ENCODE measurements around the gene NHEJ1.

GRCh38 chr2:219116776-219117646, 43.6 kb downstream of the NHEJ1 start:
- no peak for TF ChIP-seq CTCF (IDR thresholded peaks at IDR 0.05)
- TF ChIP-seq POLR2A (IDR thresholded peaks at IDR 0.05): no peak

All from body of pancreas (tissue), 4 donors.